T-helper 2 cell (primary cell): ENCODE data around the gene FCN3.
"Not testable (repeated sequence)": the region's sequence is repeated elsewhere in the genome, so short reads cannot be mapped to it uniquely, and the experiment has no call there.

Experiments
- DNase-seq, 5 experiments: peaks; one replicate each; pipeline versions ENCODE4 v3.0.0 to v3.0.0-alpha.2; 2012 to 2022

Gene FCN3

GRCh38 chr1:27399251-27400025 lies 24.8 kb upstream of the FCN3 start:
- no peak for DNase-seq

- DNase-seq = no peak
Measured at GRCh38 chr1:27398405-27399149, 24.0 kb upstream of the FCN3 start.

GRCh38 chr1:27397749-27398148 lies 23.1 kb upstream of the FCN3 start:
- DNase-seq = no peak

- DNase-seq = no peak
Measured at GRCh38 chr1:27397110-27397509, 22.5 kb upstream of the FCN3 start.

- peak; percentile 50 to 75 (median 70) for DNase-seq
Measured at GRCh38 chr1:27395441-27396195, 21.0 kb upstream of the FCN3 start.

GRCh38 chr1:27394925-27395324 lies 20.3 kb upstream of the FCN3 start:
- no peak for DNase-seq

GRCh38 chr1:27394282-27394658 lies 19.6 kb upstream of the FCN3 start:
- no peak for DNase-seq

GRCh38 chr1:27393641-27394281 lies 19.1 kb upstream of the FCN3 start:
- no peak for DNase-seq

- DNase-seq = no peak
Measured at GRCh38 chr1:27392778-27393635, 18.4 kb upstream of the FCN3 start.

GRCh38 chr1:27392096-27392777 lies 17.6 kb upstream of the FCN3 start, which contains the start of gene GPR3:
TSS of gene GPR3 (plus strand) at chr1:27392622. CDS start at chr1:27393799, 1,177 bp downstream.
- peak; percentile 84 to 94 (median 91) for DNase-seq

GRCh38 chr1:27391511-27392095 lies 17.0 kb upstream of the FCN3 start:
- DNase-seq = peak in 1 of 5 experiments; percentile 34

GRCh38 chr1:27388337-27389005 lies 13.8 kb upstream of the FCN3 start:
- peak; percentile 48 to 71 (median 60) for DNase-seq

- DNase-seq = not testable (repeated sequence)
Measured at GRCh38 chr1:27384797-27385196, 10.2 kb upstream of the FCN3 start.

- no peak for DNase-seq
Measured at GRCh38 chr1:27383661-27384060, 9.0 kb upstream of the FCN3 start.

GRCh38 chr1:27383039-27383605 lies 8.5 kb upstream of the FCN3 start, which contains the start of gene CD164L2:
TSS of gene CD164L2 (minus strand) at chr1:27383333. CDS start at chr1:27383239, 94 bp downstream.
- DNase-seq = peak in 3 of 5 experiments; percentile 24 to 48 (median 38)

- DNase-seq = no peak
Measured at GRCh38 chr1:27381969-27382762, 7.5 kb upstream of the FCN3 start.

GRCh38 chr1:27380766-27381733 lies 6.4 kb upstream of the FCN3 start:
- no peak for DNase-seq
